SHP77 treated with DMSO at 0.1 percent for 48 hours (cell line): ENCODE measurements around the gene ABL2.
"Not testable (repeated sequence)": the region's sequence is repeated elsewhere in the genome, so short reads cannot be mapped to it uniquely, and the experiment has no call there.

ENCODE experiments used
- DNase-seq: peaks from one replicate; lab custom pipeline; 2025; lab: John Stamatoyannopoulos, UW

Gene ABL2

DNA sequence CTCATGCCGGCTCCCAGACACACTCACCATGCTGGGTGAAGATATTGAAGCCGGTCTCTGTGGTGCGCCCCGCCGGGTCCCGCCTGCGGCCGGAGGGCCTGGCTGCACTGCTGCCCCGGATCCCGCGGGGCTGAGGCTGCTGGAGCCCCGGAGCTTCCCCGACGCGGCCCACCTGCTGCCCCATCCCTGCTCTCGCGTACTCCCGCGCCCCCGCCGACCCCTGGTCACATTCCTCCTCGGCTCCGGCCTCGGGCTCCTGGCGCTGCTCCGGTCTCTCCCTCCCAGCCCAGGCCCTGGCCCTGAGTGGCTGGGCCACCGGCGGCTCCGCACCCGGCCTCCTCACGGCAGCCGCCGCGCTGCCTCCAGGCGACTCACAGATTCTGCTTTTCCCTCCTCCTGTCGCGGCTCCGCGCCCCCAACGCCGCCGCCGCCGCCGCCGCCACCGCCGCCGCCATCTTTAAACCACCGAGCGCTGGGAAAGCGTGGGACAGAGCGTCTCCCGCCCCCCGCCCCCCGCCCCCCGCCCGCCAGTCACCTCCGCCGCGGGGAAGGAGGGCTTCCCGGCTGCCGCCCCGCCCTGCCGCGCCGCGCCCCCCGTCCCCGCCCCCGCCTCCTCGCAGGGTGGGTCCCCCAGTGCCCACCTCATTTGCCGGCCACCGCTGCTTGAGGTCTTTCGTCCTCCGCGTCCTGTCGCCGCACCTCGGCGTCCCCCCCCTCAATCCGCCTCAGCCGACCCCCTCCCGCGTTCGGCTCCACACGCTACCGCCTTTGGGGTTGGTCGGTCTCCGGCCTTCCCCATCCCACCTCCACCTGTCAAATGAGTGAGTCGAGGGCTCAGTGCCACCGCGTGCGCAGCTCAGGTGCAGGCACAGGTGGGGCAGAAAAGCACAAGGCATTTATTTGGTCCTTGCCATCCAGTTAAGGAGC lies at the start of gene ABL2:
Gene ABL2 (minus strand): TSS at position 464 of the 927 bp plus-strand sequence. CDS start 280 bp downstream, at position 184.
- DNase-seq = no peak

GRCh38 chr1:179278920-179279319 lies 49.4 kb upstream of the ABL2 start:
- no peak for DNase-seq

- not testable (repeated sequence) for DNase-seq
Observed at GRCh38 chr1:179274424-179274823, 44.9 kb upstream of the ABL2 start.

- DNase-seq = no peak
Observed at GRCh38 chr1:179269071-179269470, 39.6 kb upstream of the ABL2 start.

- DNase-seq = no peak
Observed at GRCh38 chr1:179264507-179264906, 35.0 kb upstream of the ABL2 start.

DNA sequence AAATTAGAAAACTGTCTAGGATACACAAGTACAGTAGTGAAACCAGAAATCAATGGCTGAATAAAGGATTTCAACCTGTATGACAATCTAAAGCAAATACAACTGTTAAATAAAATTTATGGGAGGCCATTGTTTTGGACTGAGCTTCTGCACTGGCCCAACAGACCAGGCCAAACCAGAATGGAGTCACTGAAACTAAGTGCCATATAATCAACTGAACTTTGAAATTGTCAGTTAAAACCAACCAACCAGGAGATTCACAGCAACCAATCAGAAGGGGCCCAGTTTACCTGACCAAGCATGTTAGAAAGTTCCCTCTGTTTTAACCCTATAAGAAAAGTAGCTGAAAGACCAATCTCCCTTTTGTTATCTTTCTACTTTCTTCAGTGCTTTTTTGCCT lies 33.6 kb upstream of the ABL2 start:
- no peak for DNase-seq

DNA sequence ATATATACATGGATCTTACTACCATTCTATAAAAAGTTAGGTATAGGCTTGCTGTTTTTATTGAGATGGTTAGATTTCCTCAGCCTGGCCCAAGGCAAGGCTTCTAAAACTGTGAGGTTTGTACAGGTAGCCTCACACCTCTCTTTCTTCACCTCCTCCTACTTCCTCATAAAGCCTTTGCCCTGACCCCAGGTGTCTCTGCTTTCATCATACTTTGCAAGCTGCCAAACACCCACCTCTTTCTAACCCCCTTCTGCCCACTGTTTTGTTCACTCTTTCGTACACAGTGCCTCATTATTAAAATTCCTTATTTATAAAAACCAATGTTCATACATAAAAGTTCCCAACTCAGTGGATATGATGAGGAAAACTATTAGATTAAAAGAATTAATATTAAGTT lies 32.7 kb upstream of the ABL2 start:
- no peak for DNase-seq

DNA sequence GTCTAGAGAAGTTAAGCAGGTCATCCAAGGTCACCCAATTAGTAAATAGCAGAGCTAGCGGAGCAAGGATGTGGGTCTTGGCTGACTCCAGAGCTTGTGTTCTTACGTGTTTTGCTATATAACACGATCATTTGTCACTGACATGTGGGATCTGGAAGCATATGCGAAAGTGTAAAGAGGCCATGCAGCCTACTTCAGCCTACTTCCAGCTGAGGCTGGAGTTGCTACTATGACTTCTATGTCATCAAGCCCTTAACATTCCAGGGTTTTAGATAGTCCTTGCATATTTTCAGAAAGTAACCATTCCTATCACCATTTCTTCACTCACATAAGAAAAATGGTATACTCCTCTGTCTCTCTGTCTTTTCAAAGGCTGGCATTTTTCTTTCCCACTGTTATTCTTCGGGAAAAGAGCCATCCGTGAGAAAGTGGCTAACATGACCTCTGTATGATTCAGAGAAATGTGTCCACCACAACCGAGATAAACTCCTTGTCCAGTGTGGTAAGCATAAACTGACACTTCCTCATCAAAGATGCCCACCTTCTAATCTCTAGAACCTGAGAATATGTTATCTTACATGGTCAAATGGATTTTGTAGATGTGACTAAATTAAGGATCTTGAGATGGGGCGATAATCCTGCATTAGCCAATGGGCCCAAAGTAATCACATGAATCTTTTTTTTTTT lies 24.0 kb upstream of the ABL2 start:
- DNase-seq = no peak

- no peak for DNase-seq
Observed at GRCh38 chr1:179252606-179253005, 23.1 kb upstream of the ABL2 start.

DNA sequence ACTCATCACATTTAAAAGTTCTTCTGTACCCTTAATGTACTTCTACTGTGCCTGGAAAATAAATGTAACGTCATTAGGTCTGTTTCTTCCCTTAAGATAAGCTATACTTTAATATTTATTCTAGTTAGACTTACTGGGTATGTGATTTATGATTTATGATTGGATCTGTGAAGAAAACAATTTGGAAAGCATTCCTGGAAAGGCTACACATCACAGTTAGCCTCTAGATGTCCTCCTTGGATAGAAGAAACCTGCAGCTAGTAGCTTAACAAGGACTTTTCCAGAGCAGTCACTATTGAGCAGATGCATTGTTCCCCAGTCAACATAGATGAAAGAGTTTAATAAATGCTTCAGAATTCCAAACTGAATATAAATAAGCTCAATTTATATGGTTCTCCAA lies 22.2 kb upstream of the ABL2 start:
- no peak for DNase-seq

DNA sequence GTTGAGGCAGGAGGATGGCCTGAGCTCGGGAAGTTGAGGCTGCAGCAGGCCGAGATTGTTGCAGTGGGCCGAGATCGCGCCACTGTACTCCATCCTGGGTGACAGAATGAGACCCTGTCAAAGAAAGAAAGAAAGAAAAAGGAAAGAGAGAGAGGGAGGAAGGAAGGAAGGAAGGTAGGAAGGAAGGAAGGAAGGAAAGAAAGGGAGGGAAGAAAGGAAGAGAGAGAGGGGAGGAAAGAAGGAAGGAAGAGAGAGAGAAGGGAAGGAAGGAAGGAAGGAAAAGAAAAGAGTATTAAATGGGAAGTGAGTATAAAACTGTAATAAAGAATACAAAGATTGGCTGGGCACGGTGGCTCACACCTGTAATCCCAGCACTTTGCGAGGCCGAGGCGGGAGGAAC lies 18.4 kb upstream of the ABL2 start:
- DNase-seq = no peak

- not testable (repeated sequence) for DNase-seq
Observed at GRCh38 chr1:179245426-179245825, 15.9 kb upstream of the ABL2 start.

- DNase-seq = no peak
Observed at GRCh38 chr1:179241530-179242097, 12.1 kb upstream of the ABL2 start.

DNA sequence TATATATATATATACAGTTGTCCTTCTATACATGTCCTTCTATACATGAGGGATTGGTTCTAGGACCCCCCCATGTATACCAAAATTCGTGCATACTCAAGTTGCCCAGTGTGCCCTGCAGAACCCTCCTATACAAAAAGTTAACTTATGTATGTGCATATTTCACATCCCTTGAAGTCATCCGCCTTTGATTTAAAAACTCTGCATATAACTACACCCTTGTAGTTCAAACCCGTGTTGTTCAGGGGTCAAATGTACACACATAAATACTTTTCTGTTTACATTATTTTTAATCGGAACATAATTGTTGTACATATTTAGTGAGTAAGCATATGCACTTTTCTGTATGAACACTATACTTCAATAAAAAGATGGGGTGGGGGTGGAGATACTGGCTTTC lies 7.7 kb upstream of the ABL2 start:
- no peak for DNase-seq

DNA sequence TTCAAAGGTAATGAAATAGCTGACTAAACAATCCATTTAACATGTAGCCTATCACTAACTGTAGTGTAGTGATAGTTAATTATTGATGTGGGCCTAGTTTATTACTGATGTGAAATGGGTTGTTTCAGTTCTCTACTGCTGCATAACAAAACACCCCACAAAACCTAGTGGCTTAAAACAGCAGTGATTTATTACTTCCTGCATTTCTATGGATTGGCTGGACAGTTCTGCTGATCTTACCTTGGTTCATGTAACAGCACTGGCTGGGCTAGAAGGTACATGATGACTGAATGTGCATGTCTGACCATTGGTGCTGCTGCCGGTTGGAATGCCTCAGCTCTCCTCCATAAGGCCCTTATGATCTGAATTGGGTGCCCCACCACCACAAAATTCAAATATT lies 5.4 kb upstream of the ABL2 start:
- DNase-seq = no peak

DNA sequence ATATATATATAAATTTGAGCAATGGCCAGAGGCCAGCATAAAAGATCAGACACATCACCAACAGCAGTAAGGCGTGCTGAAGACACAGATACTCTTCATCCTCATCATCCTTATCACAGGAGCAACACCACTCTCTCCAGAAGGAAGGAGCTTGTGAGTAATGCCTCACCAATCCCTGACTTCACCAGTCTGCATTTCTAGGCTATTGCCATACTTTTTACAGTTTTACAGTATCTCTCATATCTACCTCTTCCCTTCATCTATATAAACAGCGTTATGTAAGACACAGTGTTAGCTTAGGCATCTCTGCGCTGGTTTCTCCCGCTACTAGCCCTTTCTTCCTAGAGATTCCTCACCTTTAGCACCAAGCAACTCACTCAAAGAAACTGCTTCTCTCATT lies 2.4 kb upstream of the ABL2 start:
- no peak for DNase-seq

GRCh38 chr1:179230721-179231120 lies 1.2 kb upstream of the ABL2 start:
- DNase-seq = no peak

GRCh38 chr1:179230251-179230650 lies 774 bp upstream of the ABL2 start:
- DNase-seq = no peak

- DNase-seq = no peak
Observed at GRCh38 chr1:179228783-179229213, 679 bp downstream of the ABL2 start.

DNA sequence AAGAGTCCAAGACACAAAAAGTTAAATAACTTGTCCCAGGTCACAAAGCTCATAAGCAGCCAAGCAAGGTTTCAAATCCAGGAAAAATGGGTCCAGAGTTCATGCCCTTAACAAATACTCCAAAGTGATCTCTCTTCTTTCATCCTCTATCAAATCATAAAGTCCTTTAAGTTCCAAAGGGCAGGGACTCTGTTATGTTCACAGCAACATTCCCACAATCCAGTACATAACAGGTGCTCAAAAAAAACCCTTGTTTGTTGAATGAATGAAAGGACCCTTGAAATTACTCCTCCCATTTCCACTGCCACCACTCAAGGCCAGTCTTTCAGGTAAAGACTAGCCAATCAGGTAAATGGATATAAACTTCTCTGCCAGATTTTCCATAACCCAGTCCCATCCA lies 2.7 kb downstream of the ABL2 start:
- no peak for DNase-seq

- not testable (repeated sequence) for DNase-seq
Observed at GRCh38 chr1:179224466-179224865, 5.0 kb downstream of the ABL2 start.

GRCh38 chr1:179221121-179221520 lies 8.4 kb downstream of the ABL2 start:
- not testable (repeated sequence) for DNase-seq

- DNase-seq = no peak
Observed at GRCh38 chr1:179217943-179218507, 11.5 kb downstream of the ABL2 start.
